GM19351 (cell line): ENCODE data around the gene KPNA6.

Experiments
- ATAC-seq: cut with Tn5 transposase; IDR thresholded peaks from one replicate; pipeline ENCODE4 v1.9.1; 2021; ENCODE audit warnings: mild to moderate bottlenecking, moderate library complexity; ENCODE audit not compliant: unreplicated experiment

KPNA6 gene

DNA sequence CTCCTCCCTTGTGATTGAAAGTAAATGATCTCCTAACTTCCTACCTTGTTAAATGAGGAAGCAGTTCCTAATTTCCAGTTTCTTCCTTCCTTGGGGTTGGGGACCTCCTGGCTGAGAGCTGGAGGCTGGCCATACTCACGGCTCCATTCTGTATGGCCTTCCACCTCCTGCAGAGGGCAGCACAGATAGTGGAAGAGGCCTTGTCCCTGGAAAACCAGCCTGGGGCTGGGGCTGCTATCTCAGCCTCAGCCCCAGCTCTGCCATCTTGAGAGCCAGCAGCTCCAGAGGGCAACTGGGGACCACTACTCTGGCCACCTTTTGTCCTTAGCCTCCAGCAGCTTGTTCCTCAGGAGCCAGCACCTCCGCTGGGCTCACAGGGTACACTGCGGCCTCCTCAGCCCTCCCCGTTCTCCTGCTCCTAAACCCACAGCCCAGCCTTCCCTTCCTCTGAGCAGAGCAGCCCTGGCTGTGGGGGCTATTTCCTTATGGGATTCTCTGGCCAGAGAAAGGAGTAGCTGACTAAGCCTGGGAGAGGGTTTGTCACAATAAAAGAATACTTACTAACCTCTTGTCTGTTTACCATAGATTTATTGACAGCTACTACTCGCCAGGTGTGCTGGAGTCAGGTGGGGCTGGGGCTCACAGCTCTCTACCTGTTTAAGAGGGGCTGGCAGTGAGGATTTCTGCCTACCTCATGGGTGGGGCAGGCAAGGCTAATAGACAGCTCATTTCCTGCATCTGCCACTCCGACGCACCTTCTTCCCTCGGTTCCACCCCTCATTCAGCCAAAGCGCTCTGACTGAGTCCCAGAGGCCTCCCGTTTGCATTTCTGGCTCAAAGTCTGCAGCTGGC is 108.0 kb downstream of the KPNA6 start:
- no peak for ATAC-seq

DNA sequence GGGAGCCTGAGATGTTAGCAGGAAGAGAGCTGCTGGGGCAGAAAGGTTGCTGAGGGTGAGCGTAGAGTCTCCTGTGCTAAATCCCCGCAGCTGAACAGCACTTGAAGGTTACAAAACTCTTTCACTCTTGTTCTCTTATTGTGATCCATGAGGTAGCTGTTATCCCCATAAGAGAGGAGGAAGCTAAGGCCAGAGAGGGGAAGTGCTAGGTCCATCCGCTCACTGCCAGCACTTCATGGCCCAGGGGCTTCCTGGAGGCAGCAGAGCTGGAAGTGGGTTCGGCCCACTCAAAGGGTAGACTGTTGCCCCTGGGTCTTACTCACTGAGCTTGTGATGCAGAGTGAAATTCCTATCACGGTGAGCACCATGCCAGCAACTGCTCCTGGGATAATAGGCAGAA is 108.7 kb downstream of the KPNA6 start:
- no peak for ATAC-seq

DNA sequence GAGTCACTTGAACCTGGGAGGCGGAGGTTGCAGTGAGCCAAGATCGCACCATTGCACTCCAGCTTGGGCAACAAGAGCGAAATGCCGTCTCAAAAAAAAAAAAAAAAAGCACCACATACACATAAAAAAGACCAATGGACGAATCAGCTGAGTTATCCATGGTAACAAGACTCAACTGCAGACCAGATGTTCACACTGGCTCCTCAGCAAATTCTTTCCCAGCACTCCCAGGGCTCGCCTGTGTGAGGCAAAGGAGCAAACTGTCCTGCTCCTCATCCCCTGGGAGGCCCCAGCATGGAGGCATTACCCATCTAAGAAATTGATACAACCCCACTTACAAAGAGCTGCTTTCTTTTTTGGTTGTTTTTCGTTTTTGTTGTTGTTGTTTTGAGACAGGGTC is 111.2 kb downstream of the KPNA6 start:
- ATAC-seq: no peak

- ATAC-seq: no peak
These were observed 113.1 kb downstream of the KPNA6 start for GRCh38 chr1:32220746-32221580.

- no peak for ATAC-seq
These were observed 113.7 kb downstream of the KPNA6 start for GRCh38 chr1:32221581-32221979.

GRCh38 chr1:32221980-32222755 is 114.3 kb downstream of the KPNA6 start, which contains the start of the genes EIF3I and TMEM234:
EIF3I (plus strand) TSS chr1:32222407; CDS start chr1:32222442, 35 bp downstream.
TMEM234 (minus strand) TSS chr1:32222353; CDS start chr1:32222322, 31 bp downstream.
- peak; percentile 96 for ATAC-seq

- ATAC-seq: no peak
These were observed 115.8 kb downstream of the KPNA6 start for GRCh38 chr1:32223683-32224082.

GRCh38 chr1:32224285-32224684 is 116.4 kb downstream of the KPNA6 start:
- ATAC-seq: no peak
